ENCODE data around the gene MTHFSD. TPM values are rescaled to one million over a fixed set of nuclear protein-coding genes. Genes with fewer than 3 reads are reported as not detected.

The MTHFSD gene
- total RNA-seq, 1 donor from 2014 or later: 29.0 TPM

DNA sequence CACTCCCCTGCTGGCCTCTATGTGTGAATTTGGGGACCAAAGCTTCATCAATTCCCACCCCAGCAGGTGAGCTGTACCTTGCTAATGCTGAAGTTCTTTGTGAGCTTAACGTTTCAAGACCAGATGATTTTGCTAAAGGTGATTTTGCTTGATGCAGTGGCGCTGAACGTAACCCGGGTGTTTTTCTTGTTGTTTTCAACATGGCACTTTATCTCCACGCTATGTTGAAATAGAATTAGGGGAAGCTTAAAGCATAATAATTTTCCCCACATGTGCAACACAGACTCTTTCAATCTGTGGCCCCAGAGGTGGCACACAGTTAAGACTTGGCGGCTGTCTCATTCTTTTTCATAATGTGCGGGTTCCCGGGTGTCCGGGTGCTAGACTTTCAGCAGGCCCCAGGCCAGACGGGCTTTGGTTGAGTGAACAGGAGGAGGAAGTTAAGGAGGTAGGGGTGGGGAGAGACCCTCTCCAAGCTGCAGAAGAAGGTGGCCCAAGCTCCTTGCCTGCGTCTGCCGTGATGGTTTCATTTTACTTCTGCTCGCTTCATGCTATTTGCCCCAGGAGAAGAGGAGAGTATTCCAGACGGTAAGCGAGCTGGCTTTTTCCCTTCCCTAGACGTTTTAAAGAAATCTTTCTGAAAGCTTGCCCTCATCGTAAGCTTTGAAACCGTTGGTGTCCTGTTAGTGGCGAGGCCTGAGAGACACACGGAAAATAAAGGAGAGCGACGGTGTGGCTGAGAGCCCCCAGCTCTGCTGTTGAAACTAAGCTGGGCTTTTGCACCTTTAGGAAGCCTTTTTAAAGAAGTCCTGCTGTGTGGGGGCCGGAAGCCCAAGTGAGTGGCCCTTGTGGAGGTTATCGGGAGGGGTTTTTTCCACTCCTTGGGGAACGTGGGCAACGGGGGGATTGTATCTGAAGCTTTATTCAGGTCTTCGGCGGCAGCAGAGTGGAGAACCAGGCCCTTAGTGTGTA lies 15.8 kb upstream of the MTHFSD start:
- DNase-seq (ENCODE audit: low spot score): no peak

DNA sequence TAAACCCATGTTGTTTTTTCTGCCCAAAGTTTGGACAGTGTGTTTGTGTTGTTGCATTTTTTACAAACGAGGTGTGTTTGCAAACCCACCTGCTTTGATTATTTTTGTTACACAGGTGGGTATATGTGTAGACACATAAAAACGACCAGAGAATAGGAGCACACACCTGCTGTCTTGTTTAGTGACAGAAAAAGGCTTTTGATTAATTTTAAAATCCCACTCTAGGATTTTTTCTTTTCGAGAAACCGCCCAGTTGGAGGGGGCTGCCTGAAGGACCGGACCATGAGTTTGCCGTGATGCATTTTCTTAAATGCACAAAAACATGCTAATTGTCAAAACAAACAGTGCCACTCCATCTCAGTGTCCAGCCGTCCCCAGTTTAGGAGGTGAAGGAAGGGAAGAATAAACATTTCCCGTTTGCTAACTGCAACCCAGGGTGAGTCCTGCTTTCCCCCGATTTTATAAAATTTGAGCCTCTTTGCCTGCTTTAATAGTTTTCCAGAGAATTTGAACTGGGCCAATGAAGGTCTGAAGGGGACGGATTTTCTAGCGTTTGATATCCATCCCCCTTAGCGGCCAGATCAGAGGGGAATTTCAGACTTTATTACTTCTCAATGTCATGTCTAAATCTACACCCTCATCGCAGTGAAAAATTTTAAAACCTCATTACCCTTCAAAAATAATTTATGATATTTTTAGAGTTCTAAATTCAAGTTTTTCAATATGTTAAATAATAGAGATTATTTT lies 14.8 kb upstream of the MTHFSD start:
- DNase-seq (ENCODE audit: low spot score): no peak

DNA sequence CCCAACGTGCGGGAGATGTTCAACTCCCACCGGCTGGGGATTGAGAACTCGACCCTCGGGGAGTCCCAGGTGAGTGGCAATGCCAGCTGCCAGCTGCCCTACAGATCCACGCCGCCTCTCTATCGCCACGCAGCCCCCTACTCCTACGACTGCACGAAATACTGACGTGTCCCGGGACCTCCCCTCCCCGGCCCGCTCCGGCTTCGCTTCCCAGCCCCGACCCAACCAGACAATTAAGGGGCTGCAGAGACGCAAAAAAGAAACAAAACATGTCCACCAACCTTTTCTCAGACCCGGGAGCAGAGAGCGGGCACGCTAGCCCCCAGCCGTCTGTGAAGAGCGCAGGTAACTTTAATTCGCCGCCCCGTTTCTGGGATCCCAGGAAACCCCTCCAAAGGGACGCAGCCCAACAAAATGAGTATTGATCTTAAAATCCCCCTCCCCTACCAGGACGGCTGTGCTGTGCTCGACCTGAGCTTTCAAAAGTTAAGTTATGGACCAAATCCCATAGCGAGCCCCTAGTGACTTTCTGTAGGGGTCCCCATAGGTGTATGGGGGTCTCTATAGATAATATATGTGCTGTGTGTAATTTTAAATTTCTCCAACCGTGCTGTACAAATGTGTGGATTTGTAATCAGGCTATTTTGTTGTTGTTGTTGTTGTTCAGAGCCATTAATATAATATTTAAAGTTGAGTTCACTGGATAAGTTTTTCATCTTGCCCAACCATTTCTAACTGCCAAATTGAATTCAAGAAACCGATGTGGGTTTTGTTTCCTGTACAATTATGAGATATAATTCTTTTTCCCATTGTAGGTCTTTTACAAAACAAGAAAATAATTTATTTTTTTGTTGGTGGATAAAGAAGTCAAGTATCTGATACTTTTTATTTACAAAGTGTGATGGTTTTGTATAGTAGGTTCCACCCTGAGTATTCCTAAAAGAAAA lies 13.9 kb upstream of the MTHFSD start:
- no peak for DNase-seq (ENCODE audit: low spot score)

DNA sequence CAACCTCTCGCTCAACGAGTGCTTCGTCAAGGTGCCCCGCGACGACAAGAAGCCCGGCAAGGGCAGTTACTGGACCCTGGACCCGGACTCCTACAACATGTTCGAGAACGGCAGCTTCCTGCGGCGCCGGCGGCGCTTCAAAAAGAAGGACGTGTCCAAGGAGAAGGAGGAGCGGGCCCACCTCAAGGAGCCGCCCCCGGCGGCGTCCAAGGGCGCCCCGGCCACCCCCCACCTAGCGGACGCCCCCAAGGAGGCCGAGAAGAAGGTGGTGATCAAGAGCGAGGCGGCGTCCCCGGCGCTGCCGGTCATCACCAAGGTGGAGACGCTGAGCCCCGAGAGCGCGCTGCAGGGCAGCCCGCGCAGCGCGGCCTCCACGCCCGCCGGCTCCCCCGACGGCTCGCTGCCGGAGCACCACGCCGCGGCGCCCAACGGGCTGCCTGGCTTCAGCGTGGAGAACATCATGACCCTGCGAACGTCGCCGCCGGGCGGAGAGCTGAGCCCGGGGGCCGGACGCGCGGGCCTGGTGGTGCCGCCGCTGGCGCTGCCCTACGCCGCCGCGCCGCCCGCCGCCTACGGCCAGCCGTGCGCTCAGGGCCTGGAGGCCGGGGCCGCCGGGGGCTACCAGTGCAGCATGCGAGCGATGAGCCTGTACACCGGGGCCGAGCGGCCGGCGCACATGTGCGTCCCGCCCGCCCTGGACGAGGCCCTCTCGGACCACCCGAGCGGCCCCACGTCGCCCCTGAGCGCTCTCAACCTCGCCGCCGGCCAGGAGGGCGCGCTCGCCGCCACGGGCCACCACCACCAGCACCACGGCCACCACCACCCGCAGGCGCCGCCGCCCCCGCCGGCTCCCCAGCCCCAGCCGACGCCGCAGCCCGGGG lies 12.9 kb upstream of the MTHFSD start:
- no peak for DNase-seq (ENCODE audit: low spot score)

DNA sequence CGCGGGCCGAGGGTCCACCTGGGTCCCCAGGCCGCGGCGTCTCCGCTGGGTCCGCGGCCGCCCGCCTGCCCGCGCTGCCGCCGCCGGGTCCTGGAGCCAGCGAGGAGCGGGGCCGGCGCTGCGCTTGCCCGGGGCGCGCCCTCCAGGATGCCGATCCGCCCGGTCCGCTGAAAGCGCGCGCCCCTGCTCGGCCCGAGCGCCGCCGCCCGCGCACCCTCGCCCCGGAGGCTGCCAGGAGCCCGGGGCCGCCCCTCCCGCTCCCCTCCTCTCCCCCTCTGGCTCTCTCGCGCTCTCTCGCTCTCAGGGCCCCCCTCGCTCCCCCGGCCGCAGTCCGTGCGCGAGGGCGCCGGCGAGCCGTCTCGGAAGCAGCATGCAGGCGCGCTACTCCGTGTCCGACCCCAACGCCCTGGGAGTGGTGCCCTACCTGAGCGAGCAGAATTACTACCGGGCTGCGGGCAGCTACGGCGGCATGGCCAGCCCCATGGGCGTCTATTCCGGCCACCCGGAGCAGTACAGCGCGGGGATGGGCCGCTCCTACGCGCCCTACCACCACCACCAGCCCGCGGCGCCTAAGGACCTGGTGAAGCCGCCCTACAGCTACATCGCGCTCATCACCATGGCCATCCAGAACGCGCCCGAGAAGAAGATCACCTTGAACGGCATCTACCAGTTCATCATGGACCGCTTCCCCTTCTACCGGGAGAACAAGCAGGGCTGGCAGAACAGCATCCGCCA lies 12.1 kb upstream of the MTHFSD start:
- DNase-seq (ENCODE audit: low spot score): no peak

DNA sequence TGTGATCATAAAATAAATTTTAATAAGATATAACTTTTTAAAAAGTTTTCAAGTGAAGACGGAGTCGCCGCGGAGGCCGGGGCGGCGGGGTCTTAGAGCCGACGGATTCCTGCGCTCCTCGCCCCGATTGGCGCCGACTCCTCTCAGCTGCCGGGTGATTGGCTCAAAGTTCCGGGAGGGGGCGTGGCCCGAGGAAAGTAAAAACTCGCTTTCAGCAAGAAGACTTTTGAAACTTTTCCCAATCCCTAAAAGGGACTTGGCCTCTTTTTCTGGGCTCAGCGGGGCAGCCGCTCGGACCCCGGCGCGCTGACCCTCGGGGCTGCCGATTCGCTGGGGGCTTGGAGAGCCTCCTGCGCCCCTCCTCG lies 11.5 kb upstream of the MTHFSD start, which contains the start of gene FOXC2:
TSS of gene FOXC2 (plus strand) at position 229 of the 365 bp plus-strand sequence. CDS start 507 bp downstream, outside the sequence.
- DNase-seq (ENCODE audit: low spot score): peak; percentile 79

DNA sequence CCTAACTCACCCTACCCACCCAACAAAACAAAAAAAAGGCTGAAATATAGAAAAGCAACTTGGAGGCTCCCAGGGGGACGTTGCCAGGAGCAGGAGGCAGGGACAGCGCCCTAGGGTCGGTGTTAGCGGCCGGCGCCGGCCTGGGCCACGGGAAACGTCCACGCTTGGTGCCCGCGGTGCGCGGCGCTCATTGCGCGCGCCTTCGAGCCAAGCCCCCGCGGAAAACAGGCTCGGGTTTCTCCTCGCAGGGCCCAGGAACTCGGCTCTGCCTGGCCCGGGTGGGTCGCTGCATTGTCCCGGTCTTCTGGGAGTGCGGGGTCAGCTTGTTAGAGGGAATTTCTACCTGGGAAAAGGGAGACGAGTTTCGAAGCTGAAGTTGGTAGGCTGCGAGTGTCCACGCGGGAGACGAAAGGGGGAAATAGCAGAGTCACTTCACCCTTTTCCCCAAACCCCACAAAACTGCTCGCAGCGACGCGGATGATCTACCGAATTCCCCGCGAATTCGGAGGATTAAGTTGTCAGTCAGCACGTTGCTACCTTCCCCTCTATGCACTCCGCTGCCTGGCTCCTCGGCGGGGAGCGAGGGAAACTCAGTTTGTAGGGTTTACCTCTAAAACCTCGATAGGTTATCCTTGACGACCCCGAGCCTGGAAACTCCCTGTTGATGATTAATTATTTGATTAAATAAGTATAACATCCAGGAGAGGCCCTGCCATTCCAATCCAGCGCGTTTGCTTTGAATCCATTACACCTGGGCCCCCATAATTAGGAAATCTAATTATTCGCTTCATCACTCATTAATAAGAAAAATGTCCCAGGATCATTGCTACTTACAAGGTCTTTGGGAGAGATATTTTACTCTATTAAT lies 10.8 kb upstream of the MTHFSD start:
- no peak for DNase-seq (ENCODE audit: low spot score)

DNA sequence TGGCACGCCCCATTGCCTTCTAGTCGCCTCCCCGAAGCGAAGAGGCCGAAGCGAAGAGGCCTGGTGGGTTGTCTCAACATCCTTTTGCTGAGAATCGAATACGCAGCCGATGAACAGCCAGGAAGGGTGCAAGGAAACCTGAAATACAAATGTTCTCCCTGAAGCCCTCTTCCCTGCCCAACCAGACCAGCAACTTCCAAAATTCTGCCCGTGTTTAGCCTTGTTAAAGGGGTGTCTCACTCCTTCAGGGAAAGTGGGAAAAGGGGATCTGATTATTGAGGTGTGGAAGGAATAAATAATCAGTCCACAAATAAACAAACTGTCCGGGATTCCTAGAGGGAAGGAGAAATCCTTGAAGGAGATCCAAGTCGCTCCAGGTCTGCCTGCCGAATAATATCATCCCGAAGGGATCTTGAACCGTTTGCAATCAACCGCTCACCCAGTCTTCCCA lies 10.2 kb upstream of the MTHFSD start:
- DNase-seq (ENCODE audit: low spot score): no peak

DNA sequence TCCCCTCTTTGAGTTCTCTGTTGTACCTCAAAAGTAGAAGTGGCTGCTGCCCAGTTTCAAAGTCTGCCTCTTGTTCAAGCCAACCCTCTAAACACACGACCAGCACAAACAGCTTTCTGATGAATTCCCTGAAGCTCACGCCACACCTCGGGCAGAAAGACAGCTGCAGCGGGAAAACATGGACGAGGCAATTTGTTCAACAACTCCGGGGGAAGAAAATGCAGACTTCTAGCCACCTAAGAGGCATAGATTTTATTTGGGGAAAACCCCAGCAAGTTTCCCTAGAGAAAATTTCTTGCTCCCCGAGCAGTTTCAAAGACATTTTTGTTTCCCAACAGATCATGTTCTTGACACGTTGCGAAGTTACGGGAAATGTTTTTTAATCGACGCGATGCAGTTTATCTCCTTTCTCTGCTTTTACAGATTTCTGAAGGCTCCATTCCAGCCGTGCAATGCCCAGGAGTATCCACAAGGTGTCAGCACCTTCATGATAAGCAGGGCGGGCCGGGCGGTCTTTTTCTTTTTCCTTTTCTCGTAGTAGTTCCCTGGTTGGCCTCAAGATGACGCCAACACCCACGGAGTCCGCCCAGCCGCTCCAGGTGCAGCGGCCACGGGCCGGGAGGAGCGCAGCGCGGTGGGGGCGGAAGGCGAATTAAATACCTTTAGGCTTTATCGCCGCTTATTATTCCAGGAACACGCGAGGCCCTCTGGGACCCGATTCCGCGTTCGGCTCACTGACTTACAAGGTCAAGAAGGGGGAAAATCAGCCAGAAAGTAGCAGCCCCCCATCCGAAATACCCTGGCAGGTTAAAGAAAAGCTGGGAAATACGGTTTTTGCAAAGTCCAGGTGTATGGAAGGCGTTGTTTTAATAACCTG lies 8.7 kb upstream of the MTHFSD start:
- peak; percentile 91 for DNase-seq (ENCODE audit: low spot score)

DNA sequence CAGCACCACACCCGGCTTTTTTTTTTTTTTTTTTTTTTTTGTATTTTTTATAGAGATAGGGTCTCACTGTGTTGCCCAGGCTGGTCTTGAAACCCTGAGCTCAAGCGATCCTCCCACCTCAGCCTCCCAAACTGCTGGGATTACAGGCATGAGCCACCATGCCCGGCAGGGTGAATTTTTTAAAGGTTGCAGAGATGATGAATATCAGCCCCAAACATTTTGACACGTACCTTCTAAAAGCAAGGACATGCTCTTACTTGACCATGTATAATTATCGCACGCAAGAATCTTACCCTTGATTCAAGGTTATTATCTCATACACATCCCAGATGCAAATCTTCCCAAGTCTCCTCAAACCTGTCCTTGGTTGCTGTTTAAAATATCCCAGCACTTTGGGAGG lies 7.3 kb upstream of the MTHFSD start:
- DNase-seq (ENCODE audit: low spot score): no peak

DNA sequence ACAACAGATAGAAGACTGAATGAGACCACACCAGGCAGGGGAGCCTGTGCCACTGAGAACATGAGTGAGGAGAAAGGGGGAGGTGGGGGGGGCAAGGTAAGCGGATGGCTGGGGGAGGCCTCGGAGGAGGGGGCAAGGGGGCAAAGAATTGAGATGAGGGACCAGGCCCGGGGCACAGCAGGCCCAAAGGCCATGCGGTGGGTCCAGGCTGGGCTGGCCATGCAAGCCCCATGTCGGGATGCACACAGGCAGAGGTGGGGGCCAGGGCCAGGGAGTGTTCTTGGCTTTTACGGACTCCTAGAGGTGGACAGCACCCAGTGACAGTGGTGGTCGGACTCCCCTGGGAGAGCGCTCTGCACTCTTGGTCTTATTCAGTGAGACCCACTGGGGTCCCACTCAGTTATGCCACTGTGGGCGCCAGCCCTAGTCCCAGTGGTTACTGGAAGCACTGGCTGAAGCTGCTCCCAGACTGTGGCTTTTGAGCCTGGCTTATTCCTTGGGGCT lies 4.8 kb upstream of the MTHFSD start:
- no peak for DNase-seq (ENCODE audit: low spot score)

DNA sequence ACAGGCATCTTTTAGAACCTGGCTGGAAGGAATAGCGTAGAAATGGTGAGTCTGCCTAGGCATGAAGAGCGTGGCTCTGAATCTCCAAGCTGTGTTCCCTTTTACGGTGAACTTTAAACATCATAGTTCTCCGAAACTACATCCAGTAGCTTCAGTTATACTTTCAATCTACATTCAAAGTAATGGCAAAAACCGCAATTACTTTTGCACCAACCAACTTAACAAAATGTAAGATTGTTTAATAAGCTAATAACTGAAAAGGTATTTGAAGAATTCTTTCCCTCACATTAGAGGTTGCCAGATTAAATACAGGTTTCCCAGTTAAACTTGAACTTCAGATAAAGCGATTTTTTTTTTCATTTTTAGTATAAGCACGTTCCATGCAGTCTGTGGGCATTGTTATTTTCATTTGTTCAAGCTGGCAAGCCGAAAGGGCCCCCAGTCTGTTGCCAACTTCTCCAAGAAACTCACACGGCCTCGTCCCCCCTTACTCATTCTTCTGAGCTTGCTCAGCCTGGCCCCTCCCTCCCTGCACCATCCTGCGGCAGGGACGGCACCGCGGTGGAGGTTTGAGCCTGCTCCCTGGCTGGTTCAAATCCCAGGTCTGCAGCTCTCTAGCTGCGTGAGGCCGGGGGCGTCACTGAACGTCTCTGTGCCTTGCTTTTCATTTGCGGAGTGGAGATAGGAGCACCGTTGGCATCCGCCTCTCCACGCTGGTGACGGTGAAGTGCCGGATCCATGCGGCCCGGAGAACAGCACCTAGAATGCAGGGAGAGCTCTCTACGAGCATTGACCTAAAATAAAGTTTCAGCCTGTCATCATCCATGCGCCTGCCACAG lies 3.5 kb upstream of the MTHFSD start:
- no peak for DNase-seq (ENCODE audit: low spot score)

DNA sequence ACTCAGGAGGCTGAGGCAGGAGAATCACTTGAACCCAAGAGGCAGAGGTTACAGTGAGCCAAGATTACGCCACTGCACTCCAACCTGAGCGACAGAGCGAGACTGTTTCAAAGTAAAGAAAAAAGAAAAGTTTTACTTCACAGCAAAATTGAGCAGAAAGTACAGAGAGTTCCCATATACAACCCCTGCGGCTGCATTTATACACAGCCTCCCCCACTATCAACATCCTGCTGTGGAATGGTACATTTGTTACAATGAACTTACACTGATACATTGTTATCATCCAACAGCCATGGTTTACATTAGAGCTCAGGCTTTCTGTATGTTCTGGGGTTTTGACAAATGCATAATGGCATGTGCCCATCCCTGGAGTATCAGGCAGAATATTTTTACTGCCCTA lies 2.6 kb upstream of the MTHFSD start:
- no peak for DNase-seq (ENCODE audit: low spot score)

DNA sequence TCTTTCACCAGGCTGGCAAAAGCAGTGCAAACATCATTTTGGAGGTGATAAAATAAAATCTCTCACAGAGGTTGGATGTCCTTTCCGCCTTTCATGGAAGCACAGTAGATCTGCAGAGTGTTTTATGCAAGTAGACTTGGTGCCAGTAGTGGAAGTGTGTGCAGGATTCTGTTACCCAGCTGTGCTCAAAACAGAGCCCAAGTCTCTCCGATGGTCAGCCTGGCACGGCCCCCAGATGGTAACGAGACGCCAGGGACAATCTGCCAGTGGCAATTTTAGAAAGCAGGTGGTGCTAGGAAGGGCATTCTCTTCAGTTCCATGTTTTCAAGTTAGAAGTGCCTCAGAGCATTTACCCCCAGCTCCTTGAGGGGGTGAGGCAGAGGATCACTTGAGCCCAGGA lies 1.5 kb upstream of the MTHFSD start:
- no peak for DNase-seq (ENCODE audit: low spot score)

DNA sequence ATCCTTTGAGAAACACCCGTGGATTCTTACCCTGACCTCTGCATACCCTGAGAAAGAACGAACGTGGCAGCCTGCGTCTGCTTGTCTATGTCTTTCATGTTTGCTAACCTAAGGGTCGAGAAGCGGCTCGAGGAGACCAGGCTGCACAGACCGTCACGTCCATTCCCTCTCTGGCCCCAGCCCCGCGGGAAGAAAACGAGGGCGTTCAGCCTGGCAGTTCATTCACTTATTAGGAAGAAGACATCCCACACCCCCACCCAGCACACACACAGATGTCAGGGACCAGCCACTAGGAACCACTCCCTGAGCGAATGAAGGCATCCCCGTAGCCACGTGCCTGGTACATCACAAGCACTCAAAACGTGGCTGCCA lies 655 bp upstream of the MTHFSD start:
- DNase-seq (ENCODE audit: low spot score): no peak

DNA sequence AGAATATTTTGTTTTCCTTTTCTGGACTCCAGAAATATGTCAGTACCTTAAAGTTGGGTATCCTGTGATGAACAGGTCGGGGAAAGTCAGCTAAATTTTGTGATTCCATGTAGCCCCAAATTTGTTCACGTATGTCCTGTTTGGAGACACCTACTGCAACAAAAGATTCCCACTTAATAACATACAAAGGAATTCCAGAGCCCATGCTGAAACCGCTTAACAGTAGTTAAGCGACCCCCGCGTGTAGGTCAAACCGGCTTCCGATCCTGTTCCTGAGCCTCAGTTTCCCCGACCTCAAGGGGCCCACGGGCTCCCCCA lies 477 bp downstream of the MTHFSD start:
- DNase-seq (ENCODE audit: low spot score): no peak

DNA sequence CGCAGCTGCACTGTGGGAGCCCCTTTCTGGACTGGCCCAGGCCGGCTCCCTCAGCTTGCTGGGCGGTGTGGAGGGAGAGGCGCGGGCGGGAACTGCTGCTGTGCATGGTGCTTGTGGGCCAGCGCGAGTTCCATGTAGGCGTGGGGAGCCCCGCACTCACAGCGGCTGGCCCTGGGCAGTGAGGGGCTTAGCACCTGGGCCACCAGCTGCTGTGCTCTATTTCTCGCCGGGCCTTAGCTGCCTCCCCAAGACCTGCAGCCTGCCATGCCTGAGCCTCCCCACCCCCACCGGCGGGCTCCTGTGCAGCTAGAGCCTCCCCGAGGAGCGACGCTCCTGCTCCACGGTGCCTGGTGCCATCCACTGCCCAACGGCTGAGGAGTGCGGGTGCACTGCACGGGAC lies 1.7 kb downstream of the MTHFSD start:
- DNase-seq (ENCODE audit: low spot score): no peak

Measured in mucosa of gallbladder (tissue), 1 donor.